Ishikawa (cell line): ENCODE measurements around the gene IPCEF1.

Experiments used
- CEBPB ChIP-seq: IDR thresholded peaks from 2 replicates; pipeline ENCODE4 v1.6.1; 2012
- CREB1 ChIP-seq: IDR thresholded peaks from 2 replicates; pipeline ENCODE4 v1.6.1; 2012; ENCODE audit warnings: low read depth
- EGR1 ChIP-seq: IDR thresholded peaks from 2 replicates; pipeline ENCODE4 v1.6.1; 2012
- EP300 ChIP-seq: IDR thresholded peaks from 2 replicates; pipeline ENCODE4 v1.6.1; 2012; ENCODE audit warnings: borderline replicate concordance
- FOXM1 ChIP-seq: IDR thresholded peaks from 2 replicates; pipeline ENCODE4 v1.6.1; 2012; ENCODE audit warnings: low read depth, borderline replicate concordance
- MAX ChIP-seq: IDR thresholded peaks from 2 replicates; pipeline ENCODE4 v1.6.1; 2012
- NFIC ChIP-seq: IDR thresholded peaks from 2 replicates; pipeline ENCODE4 v1.6.1; 2012
- RAD21 ChIP-seq: IDR thresholded peaks from 2 replicates; pipeline ENCODE4 v1.6.1; 2012; ENCODE audit warnings: low read depth
- REST ChIP-seq: IDR thresholded peaks from 2 replicates; pipeline ENCODE4 v1.6.1; 2012; ENCODE audit warnings: low read depth, mild to moderate bottlenecking
- TAF1 ChIP-seq: IDR thresholded peaks from 2 replicates; pipeline ENCODE4 v1.6.1; 2012; ENCODE audit warnings: low read depth, mild to moderate bottlenecking
- TCF12 ChIP-seq: IDR thresholded peaks from 2 replicates; pipeline ENCODE4 v1.6.1; 2012; ENCODE audit warnings: low read depth
- TEAD4 ChIP-seq: IDR thresholded peaks from 2 replicates; pipeline ENCODE4 v1.6.1; 2012
- USF1 ChIP-seq: IDR thresholded peaks from 2 replicates; pipeline ENCODE4 v1.6.1; 2012
- YY1 ChIP-seq: IDR thresholded peaks from 2 replicates; pipeline ENCODE4 v1.6.1; 2012; ENCODE audit warnings: low read depth
- ZBTB7A ChIP-seq: IDR thresholded peaks from 2 replicates; pipeline ENCODE4 v1.6.1; 2012; ENCODE audit warnings: low read depth

IPCEF1 gene

GRCh38 chr6:154367336-154367735, 10.7 kb upstream of the IPCEF1 start:
- no peak for TF ChIP-seq FOXM1
- TF ChIP-seq RAD21: no peak
- TF ChIP-seq EGR1: no peak
- TF ChIP-seq YY1: no peak
- no peak for TF ChIP-seq CEBPB
- no peak for TF ChIP-seq MAX
- no peak for TF ChIP-seq TCF12

- no peak for TF ChIP-seq USF1
- no peak for TF ChIP-seq MAX
- TF ChIP-seq CREB1: no peak
- no peak for TF ChIP-seq NFIC
- no peak for TF ChIP-seq TCF12
- TF ChIP-seq TEAD4: no peak
- TF ChIP-seq RAD21: no peak
- TF ChIP-seq EGR1: no peak
- TF ChIP-seq REST: no peak
- TF ChIP-seq EP300: no peak
- TF ChIP-seq FOXM1: no peak
- no peak for TF ChIP-seq CEBPB
- no peak for TF ChIP-seq TAF1
- TF ChIP-seq YY1: no peak
- no peak for TF ChIP-seq ZBTB7A
Measured at GRCh38 chr6:154363821-154364220, 7.2 kb upstream of the IPCEF1 start.

GRCh38 chr6:154361476-154361875, 4.9 kb upstream of the IPCEF1 start:
- TF ChIP-seq ZBTB7A: no peak
- no peak for TF ChIP-seq TEAD4

GRCh38 chr6:154360476-154360875, 3.9 kb upstream of the IPCEF1 start:
- TF ChIP-seq EGR1 (no peak), RAD21 (no peak), EP300 (no peak), YY1 (no peak), ZBTB7A (no peak), TEAD4 (no peak), FOXM1 (no peak), TCF12 (no peak), TAF1 (no peak), CEBPB (no peak), REST (no peak), NFIC (no peak), USF1 (no peak)

- no peak for TF ChIP-seq TEAD4
- no peak for TF ChIP-seq YY1
- no peak for TF ChIP-seq TAF1
- TF ChIP-seq RAD21: no peak
- TF ChIP-seq ZBTB7A: no peak
- no peak for TF ChIP-seq CREB1
- no peak for TF ChIP-seq CEBPB
- no peak for TF ChIP-seq TCF12
- TF ChIP-seq FOXM1: no peak
- TF ChIP-seq MAX: no peak
- no peak for TF ChIP-seq EGR1
- TF ChIP-seq USF1: no peak
- no peak for TF ChIP-seq EP300
- TF ChIP-seq REST: no peak
- TF ChIP-seq NFIC: no peak
Measured at GRCh38 chr6:154359679-154360078, 3.1 kb upstream of the IPCEF1 start.
